Activated naive CD4-positive, alpha-beta T cell treated with anti-CD3 and anti-CD28 coated beads, Interleukin-2, amount 50 U/mL, for 16 hours (primary cell): Measurements from ENCODE around the gene TCOF1.

Experiments
- DNase-seq: peaks from one replicate; pipeline ENCODE4 v3.0.0-alpha.2; 2020

The TCOF1 gene

DNA sequence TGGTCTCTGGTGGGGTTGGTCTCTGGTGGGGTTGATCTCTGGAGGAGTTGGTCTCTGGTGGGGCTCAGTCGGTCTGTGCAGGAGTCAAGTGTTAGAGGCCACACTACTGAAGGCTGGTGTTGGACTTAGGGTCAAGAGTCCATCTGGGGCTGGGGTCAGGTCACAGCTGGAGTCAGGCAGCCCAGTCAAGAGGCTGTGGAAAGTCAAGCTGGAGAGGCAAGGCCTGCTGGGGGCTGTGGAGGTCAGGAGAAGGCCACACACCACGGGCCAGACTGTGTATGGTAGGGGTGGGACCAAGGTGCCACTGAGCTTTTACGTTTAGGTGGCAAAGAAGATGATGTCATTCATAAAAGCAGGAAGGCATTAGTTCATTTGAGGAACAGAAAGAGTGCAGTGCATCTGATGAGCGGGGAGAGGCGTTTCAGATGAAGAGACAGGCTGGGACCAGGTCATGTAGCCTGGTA lies 71.9 kb downstream of the TCOF1 start:
- DNase-seq, result no peak

DNA sequence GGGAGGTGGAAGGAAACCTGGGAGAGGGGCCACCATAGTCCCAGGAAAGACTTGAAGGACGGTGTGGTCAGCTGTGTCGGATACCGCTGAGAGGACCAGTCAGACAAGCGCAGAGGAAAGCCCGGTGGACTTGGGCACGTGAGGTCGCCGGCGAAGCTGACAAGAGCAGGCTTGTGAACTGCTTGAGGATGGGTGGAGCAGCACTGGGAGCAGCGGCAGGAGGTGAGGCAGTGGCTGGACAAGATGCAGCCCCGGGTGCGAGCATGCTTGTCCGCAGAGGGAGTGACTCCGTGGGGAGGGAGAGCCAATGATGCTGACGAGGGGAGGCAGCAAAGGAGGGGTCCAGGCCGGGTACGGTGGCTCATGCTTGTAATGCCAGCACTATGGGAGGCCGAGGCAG lies 73.6 kb downstream of the TCOF1 start:
- DNase-seq, result no peak

DNA sequence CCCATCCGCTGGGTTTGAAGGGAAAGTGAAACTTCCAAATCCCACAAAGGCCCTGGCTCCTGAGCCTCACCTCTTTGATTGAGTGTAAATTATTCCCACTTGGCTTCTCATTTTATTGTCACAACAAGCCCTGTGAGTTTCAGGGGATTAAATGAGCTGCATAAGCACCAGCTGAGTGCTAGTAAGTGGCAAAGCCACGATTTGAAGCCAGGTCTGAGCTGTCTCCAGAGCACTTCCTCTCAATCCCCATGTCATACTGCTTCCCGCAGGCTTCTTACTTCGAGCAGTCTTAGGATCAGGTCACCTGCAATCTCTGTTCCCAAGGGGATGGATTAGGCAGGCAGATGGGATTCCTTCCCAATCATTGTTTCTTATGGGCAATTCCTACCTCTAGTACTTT lies 74.1 kb downstream of the TCOF1 start:
- no peak for DNase-seq

DNA sequence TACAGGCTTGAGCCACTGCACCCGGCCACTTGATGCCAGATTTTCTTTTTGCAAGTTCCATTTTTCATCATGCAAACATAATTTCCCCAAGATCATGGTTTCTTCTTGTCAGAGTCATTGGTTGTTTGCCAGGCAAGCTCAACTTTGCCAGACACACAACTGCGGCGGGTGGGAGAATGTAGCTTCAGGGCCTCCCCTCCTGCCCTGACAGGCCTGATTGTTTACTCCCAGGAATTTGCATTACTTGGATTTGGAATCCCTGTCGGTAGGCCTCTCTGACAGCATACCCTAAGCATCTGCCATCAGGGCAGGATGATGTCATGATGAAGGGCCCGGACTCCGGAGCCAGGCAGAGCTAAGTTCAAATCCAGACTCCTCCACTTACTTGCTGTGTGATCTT lies 77.0 kb downstream of the TCOF1 start:
- no peak for DNase-seq

DNA sequence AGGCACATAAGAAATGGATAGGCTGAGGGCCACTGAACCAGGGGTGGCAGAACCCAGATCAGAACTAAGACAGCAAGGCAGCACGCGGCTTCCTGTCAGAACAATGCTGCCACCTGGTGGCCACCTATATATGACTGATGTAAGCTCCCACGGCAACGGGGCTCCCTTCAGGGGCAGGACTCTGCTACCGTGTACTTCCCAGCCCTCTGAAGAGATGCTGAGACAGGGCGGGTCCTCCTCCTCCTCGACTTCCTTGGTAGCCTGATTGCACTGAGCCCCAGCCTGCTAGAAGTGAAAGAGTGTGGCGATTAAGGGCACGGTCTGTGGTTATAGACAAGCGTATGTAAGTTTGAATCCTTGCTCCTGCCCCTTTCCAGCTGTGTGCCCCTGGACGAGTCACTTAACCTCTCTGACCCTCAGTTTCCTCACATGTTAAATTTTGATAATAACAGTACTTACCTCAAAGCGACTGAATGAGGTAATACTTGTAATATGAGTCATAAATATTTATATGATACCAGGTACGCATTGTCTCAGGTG lies 78.7 kb downstream of the TCOF1 start:
- peak; percentile 91 for DNase-seq

DNA sequence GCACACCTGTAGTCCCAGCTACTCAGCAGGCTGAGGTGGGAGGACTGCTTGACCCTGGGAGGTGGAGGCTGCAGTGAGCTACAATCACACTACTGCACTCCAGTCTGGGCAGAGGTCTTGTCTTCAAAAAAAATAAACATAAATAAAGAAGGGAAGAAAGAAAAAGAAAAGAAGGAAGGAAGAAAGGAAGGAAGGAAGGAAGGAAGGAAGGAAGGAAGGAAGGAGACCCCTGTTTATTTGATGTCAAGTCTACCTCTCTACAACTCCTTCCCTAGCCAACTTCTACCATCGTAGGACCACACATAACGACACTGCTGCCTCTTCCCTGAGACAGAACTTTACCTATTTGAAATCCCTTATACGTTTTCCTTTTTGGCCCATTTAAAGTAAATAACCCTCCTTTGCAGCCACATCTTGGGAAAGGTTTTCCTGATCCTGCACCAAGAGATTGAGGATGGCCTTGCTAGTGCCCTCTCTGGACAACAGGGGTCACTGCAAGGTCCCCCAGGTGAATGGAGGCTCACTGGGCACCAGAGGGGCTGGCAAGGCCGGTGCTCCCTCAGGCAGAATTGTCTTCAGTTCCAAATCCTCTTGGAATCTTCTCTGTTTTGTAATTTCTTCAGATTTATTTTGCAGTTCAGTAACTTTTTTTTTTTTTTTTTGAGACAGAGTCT lies 81.5 kb downstream of the TCOF1 start:
- DNase-seq, result no peak

DNA sequence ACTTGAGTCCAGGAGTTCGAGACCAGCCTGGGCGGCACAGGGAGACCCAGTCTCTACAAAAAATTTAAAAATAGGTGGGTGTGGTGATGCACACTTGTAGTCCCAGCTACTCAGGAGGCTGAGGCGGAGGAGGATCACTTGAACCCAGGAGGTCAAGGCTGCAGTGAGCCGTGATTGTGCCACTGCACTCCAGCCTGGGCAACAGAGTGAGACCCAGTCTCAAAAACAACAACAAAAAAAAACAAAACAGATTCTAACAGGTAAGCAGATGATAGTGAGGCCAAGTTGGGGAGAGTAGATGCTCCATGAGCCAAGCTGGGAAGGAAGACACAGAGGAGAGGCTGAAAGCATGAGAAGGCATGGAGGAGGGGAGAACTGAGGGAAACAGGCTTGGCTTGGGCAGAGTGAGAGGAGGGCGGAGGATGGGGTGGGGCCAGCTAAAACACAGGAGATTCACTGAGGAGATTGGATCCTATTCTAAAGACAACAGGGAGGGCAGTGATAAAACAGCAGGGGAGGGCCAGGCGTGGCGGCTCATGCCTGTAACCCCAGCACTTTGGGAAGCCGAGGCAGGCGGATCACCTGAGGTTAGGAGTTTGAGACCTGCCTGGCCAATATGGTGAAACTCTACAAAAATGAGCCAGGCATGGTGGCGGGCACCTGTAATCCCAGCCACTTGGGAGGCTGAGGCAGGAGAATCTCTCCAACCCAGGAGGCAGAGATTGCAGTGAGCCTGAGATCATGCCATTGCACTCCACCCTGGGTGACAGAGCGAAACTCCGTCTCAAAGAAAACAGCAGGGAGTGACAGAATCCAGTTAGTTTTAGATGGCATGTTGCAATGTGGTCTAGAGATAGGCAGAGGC lies 83.7 kb downstream of the TCOF1 start:
- no peak for DNase-seq

DNA sequence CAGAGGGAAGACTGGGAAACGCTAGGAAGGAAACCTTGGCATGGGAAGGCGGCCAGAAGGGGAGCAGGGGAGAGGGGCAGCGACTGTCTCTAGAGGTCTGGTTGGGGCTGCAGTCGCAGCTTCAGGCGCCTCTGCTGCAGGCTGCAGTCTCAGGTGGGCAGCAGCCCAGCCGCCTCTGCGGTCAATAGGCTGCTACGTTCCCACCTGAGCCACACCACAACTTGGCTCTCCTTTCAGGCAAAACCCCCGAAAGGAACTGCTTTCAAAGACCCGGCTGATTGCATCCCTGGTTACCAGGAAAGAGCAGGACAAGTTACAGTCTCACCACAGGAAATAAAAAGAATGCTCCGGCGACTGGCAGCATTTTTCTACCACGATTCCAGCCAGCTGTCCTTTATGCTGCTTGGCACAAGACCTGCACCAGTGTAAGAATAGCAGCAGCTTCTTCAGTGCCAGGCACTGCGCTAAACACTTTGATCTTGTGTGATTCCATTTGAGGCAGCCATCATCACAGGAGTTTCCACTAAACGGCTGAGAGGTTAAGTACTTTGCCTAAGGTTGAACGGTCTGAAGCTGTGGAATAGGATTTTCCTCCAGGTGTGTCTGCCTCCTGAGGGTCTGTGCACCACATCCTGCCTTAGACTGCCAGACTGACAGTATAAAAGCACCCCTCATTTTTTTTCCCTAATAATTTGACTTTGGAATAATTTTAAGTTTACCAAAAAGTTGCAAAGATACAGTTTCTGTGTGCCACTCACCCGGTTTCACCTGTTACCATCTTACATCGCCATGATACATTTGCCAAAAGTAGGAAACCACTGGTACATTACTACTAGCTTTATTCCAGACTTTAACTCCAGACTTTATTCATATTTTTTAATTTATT lies 84.6 kb downstream of the TCOF1 start:
- DNase-seq, result no peak

DNA sequence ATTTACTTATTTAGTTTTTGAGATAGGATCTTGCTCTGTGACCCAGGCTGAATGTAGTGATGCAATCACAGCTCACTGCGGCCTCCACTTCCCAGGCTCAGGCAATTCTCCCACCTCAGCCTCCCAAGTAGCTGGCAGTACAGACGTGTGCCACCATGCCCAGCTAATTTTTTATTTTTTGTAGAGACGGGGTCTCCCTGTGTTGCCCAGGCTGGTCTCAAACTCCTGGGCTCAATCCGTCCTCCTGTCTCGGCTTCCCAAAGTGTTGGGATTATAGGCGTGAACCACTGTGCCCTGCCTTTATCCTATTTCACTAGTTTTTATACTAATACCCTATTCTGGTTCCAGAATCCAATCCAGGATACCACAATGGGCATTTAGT lies 85.2 kb downstream of the TCOF1 start:
- DNase-seq, result no peak

DNA sequence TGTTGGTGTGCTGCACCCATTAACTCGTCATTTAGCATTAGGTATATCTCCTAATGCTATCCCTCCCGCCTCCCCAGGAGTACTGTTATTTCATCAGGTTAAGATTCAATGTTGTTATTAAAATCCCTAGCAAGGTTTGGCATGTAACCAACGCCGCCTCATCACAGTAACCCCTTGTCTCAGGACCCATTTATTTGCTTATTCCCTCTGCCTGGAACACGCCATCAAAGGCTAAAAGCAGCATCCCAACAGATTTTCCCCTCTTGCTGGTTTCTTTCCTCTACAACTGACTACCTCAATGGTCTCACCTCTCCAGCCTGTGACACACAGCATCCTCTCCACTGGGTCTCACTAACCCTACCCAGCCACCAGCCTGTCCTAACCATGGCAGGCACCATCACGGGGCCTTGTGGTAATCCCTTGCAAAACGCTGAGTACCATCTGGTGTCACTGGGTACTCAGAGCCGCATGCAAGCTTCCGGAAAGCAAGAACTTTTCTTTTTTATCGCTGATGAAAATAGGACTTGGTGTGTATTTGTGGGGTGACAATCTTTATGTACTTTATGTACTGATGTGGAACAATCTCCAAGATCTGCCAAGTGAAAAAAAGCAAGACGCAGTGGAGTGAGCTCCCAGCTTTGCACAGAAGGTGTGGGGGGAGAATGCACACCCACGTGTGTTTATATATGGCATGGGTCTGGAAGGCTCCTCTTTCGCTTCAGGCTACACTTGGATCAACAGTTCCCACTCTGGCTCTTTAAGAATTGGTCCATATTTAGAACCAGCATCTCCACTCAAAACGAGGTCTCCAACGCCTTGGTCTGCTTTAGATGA lies 86.0 kb downstream of the TCOF1 start:
- no peak for DNase-seq

DNA sequence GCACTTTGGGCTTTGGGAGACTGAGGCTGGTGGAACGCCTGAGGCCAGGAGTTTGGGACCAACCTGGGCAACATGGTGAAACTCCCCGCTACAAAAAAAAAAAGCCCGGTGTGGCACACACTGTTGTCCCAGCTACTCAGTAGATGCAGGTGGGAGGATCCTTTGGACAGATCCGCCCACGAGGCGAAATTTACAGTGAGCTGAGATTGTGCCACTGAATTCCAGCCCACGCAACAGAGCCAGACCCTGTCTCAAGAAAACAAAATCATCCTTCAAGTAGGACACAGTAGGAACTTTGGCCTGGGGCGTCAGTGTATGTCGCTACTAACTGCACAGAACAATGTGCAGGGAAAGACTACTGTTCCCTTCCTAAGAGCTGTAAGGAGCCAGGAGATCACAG lies 87.3 kb downstream of the TCOF1 start:
- DNase-seq, result no peak

DNA sequence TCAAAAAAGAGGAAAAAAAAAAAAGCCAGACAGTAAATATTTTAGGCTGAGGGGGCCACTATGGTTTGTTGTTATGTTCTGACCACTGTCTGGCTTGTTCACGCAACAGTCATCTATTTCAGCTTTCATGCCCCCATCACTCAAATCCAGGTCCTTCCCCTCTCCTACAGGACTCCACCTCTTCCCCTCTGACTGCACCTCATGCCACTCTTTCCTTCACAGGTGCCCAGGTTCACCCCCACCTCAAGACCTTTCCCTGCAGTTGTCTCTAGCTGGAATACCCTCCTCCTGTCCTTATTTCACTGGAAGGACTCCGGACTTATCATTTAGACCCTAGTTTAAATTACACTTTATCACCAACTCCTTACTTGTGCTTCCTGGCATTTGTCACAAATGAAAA lies 88.6 kb downstream of the TCOF1 start:
- DNase-seq, result no peak

DNA sequence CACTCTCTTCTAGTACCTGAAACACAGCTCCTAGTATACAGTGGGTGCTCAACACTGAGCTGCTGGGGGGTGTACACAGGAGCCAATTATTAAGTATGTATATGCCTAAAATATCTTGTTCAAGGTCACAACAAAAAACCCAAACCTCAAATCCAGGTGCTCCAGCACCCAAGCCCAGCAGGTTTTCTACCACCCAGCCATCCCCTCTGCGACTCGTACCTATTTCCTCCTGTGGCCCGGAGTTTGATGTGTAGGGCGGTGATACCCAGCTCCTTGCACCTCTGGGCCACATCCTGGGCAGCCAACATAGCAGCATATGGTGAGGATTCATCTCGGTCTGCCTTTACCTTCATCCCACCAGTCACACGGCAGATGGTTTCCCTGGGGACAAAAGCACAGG lies 89.1 kb downstream of the TCOF1 start:
- DNase-seq, result no peak

DNA sequence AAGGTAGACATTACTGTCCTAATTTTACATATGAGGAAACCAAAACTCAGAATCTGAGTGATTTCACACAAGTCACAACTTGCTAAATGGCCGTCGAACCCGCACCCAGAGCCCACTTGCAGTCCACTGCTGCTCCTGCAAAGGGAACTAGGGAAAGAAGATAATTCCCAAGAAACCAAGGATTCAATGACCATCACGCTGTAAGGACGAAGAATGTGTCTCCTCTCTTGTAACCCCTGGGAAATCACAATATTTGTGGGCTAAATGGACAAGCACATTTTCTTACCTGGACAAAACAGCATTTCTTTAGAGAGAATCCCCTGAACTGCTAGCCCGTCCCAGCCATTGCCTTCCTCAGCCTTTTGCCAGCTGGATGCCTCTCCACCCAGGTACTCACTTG lies 89.7 kb downstream of the TCOF1 start:
- no peak for DNase-seq

DNA sequence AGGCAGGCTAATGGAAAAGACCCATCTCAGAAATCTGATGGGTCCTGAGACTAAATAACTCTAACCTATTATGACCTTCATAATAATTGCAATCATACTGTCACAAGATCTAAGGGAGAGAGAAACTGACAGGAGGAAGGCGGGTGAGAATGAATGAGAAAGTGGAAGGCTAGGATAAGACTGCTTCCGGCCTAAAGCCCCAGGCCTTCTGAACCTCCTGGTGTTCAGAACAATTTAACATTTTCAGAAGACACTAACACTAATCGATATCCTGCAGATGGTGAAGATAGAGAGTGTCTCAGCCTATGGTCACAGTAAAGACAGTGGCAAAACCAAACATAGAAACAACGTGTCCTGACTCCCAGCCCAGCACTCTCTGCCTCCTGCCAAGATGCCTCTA lies 90.8 kb downstream of the TCOF1 start:
- no peak for DNase-seq

DNA sequence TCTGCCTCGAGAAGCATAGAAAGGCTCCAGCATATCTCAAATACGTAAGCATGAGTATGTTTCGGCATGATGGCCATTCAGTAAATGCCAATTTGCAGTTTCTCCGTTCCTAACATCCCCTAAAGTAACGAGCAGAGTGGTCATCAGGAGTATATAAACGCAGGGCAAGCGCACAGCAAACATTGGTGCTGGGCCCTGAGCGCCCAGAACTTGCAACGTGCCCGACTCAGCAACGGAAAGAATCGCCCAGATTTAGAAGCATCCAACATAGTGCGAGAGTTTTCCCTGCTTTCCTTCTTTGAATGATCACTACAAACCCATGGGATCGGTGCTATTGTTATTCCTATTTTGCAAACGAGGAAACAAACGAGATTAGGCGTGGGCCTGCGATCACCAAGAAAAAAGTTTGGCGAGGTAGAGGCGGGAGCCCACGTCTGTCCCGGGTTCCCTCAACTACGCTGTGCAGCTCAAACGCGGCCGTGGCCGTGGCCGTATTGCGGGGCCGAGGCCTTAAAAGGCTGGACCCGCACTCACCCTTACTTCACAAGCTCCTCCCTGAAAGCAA lies 91.5 kb downstream of the TCOF1 start:
- peak; percentile 31 for DNase-seq
